HCT116 (cell line): ENCODE data around the gene COPB1. TPM values are rescaled to one million over a fixed set of nuclear protein-coding genes. Genes with fewer than 3 reads are reported as not detected.

Experiments used
- ATAC-seq: fragments of 200-7000 bp; cut with Tn5 transposase; 2 replicates; pipeline ENCODE4 v1.9.1; 2020; ENCODE audit warnings: mild to moderate bottlenecking, moderate library complexity
- Bru-seq: library from RNA; stranded (reverse); fragments of 400-500 nt; gene quantifications from one replicate; lab custom pipeline; 2021; lab: Mats Ljungman, UMichigan
- BruChase-seq, 2 experiments: library from RNA; stranded (reverse); fragments of 400-500 nt; gene quantifications; one replicate each; lab custom pipeline; 2021; lab: Mats Ljungman, UMichigan
- BruUV-seq: library from RNA; stranded (reverse); fragments of 400-500 nt; replicated peaks from 2 replicates; lab custom pipeline; 2021; lab: Mats Ljungman, UMichigan
- CTCF ChIA-PET: fragments of 300-600 bp; sonication (Branson Sonifier 250); formaldehyde crosslinking; loops from one replicate; lab custom pipeline; 2021; ENCODE audit warnings: antibody characterized with exemption; lab: Charles Lee
- POLR2A ChIA-PET: fragments of 300-600, 350-600 bp; sonication (Branson Sonifier 250); formaldehyde crosslinking; loops from one replicate; lab custom pipeline; 2021; ENCODE audit warnings: antibody characterized with exemption; lab: Charles Lee
- RAD21 ChIA-PET, 2 experiments: fragments of 300-600 bp; sonication (Branson Sonifier 250); formaldehyde crosslinking; loops; one replicate each; lab custom pipeline; 2023; ENCODE audit warnings: low total read pairs in 2 of 2; ENCODE audit not compliant: uncharacterized antibody in 2 of 2, unreplicated experiment in 2 of 2, low non-redundant PET in 1 of 2; lab: Charles Lee
- DNase-seq: peaks from one replicate; pipeline ENCODE4 v3.0.0-alpha.2; 2010; ENCODE audit warnings: low read depth, low spot score
- H2AFZ ChIP-seq: fragments of 200-600 bp; shearing (Covaris generic), sonication (generic); 2 replicates; pipeline ENCODE4 v1.6.1; 2017; ENCODE audit warnings: low read depth, mixed run types, mixed read lengths, antibody characterized with exemption, low read length; ENCODE audit not compliant: poor library complexity, severe bottlenecking
- H3K27ac ChIP-seq: 2 replicates; pipeline ENCODE4 v1.5.1; 2012; ENCODE audit warnings: low read depth, low read length
- H3K27me3 ChIP-seq: fragments of 200-600 bp; sonication (generic); 2 replicates; pipeline ENCODE4 v1.6.1; 2016; ENCODE audit warnings: mixed run types, low read length, mixed read lengths; ENCODE audit not compliant: insufficient read depth
- H3K36me3 ChIP-seq, 2 experiments: fragments of 200-500 bp in 1 of 2; fragments of 200-600 bp in 1 of 2; sonication (Bioruptor generic) in 1 of 2; sonication (generic) in 1 of 2; 2 replicates each; pipeline versions ENCODE4 v1.5.1 to v1.6.1; 2014 to 2016; ENCODE audit warnings: low read length in 2 of 2, inconsistent platforms in 1 of 2, mixed read lengths in 1 of 2, mixed run types in 1 of 2; ENCODE audit not compliant: insufficient read depth in 2 of 2, control insufficient read depth in 1 of 2
- H3K4me1 ChIP-seq, 2 experiments: fragments of 200-600 bp in 1 of 2; sonication (generic) in 1 of 2; 2 replicates each; pipeline versions ENCODE4 v1.5.1 to v1.6.1; 2012 to 2017; ENCODE audit warnings: low read length in 2 of 2, inconsistent platforms in 1 of 2, mild to moderate bottlenecking in 1 of 2, mixed read lengths in 1 of 2, mixed run types in 1 of 2, moderate library complexity in 1 of 2; ENCODE audit not compliant: insufficient read depth in 2 of 2, control insufficient read depth in 1 of 2
- H3K4me2 ChIP-seq: fragments of 200-600 bp; sonication (generic); 2 replicates; pipeline ENCODE4 v1.6.1; 2017; ENCODE audit warnings: mixed run types, low read length, mixed read lengths
- H3K4me3 ChIP-seq, 2 experiments: fragments of 200-600 bp in 1 of 2; sonication (generic) in 1 of 2; replicated peaks in 1 of 2; 2 replicates each; pipeline ENCODE4 v1.5.1; 2011 to 2016; ENCODE audit warnings: low read length in 2 of 2, control low read depth in 1 of 2, low read depth in 1 of 2, mild to moderate bottlenecking in 1 of 2, mixed read lengths in 1 of 2, mixed run types in 1 of 2
- H3K79me2 ChIP-seq: fragments of 200-600 bp; sonication (generic); 2 replicates; pipeline ENCODE4 v1.6.1; 2017; ENCODE audit warnings: mild to moderate bottlenecking, mixed run types, low read length, moderate library complexity, mixed read lengths; ENCODE audit not compliant: insufficient read depth
- H3K9ac ChIP-seq: fragments of 200-600 bp; sonication (generic); 2 replicates; pipeline ENCODE4 v1.6.1; 2016; ENCODE audit warnings: low read length, mixed read lengths
- H3K9me2 ChIP-seq: fragments of 200-600 bp; sonication (generic), shearing (Covaris generic); 2 replicates; pipeline ENCODE4 v1.6.1; 2017; ENCODE audit warnings: mixed run types, mild to moderate bottlenecking, moderate library complexity; ENCODE audit not compliant: insufficient read depth
- H3K9me3 ChIP-seq, 2 experiments: fragments of 200-500 bp in 1 of 2; fragments of 200-600 bp in 1 of 2; sonication (Bioruptor generic) in 1 of 2; sonication (generic) in 1 of 2; 2 replicates each; pipeline ENCODE4 v1.6.1; 2014 to 2017; ENCODE audit warnings: low read length in 2 of 2, mixed read lengths in 2 of 2, inconsistent platforms in 1 of 2, low read depth in 1 of 2, mild to moderate bottlenecking in 1 of 2, mixed run types in 1 of 2, moderate library complexity in 1 of 2; ENCODE audit not compliant: control insufficient read depth in 1 of 2, insufficient read depth in 1 of 2
- H4K20me1 ChIP-seq: fragments of 200-600 bp; sonication (generic), shearing (Covaris generic); 2 replicates; pipeline ENCODE4 v1.6.1; 2017; ENCODE audit warnings: mixed run types, mild to moderate bottlenecking, moderate library complexity; ENCODE audit not compliant: insufficient read depth
- CBX3 ChIP-seq: IDR thresholded peaks from 2 replicates; pipeline ENCODE4 v1.6.1; 2012; ENCODE audit warnings: low read depth
- CTCF ChIP-seq, 3 experiments: fragments of 200-600 bp in 1 of 3; sonication (generic) in 1 of 3; IDR thresholded peaks in 2 of 3; conservative IDR thresholded peaks in 1 of 3; 2 replicates each; pipeline ENCODE4 v1.5.1; 2012 to 2017; ENCODE audit warnings: low read depth in 2 of 3, low read length in 2 of 3, antibody characterized with exemption in 1 of 3, borderline replicate concordance in 1 of 3, control low read depth in 1 of 3, mild to moderate bottlenecking in 1 of 3, mixed read lengths in 1 of 3, mixed run types in 1 of 3, moderate library complexity in 1 of 3; ENCODE audit not compliant: insufficient read depth in 1 of 3
- EZH2 ChIP-seq: fragments of 200-600 bp; sonication (generic); IDR thresholded peaks from 2 replicates; pipeline ENCODE4 v1.6.1; 2017; ENCODE audit warnings: antibody characterized with exemption, mixed run types
- EZH2phosphoT487 ChIP-seq: fragments of 200-600 bp; IDR thresholded peaks from 2 replicates; pipeline ENCODE4 v1.6.1; 2018; ENCODE audit warnings: antibody characterized with exemption, borderline replicate concordance
- FOSL1 ChIP-seq: IDR thresholded peaks from 2 replicates; pipeline ENCODE4 v1.6.1; 2012; ENCODE audit warnings: low read depth
- MAX ChIP-seq: IDR thresholded peaks from 2 replicates; pipeline ENCODE4 v1.6.1; 2012
- POLR2A ChIP-seq: IDR thresholded peaks from 2 replicates; pipeline ENCODE4 v1.7.0; 2011; ENCODE audit warnings: borderline replicate concordance; ENCODE audit not compliant: insufficient read depth, insufficient read length; ENCODE audit errors: extremely low read depth
- RAD21 ChIP-seq: IDR thresholded peaks from 2 replicates; pipeline ENCODE4 v1.6.1; 2012; ENCODE audit warnings: low read depth, mild to moderate bottlenecking
- SIN3A ChIP-seq: IDR thresholded peaks from 2 replicates; pipeline ENCODE4 v1.6.1; 2012; ENCODE audit warnings: low read depth
- SP1 ChIP-seq: IDR thresholded peaks from 2 replicates; pipeline ENCODE4 v1.6.1; 2012; ENCODE audit warnings: low read depth
- SRF ChIP-seq: IDR thresholded peaks from 2 replicates; pipeline ENCODE4 v1.6.1; 2012; ENCODE audit warnings: low read depth
- TCF7L2 ChIP-seq: IDR thresholded peaks from 2 replicates; pipeline ENCODE4 v1.7.0; 2011; ENCODE audit warnings: borderline replicate concordance, inconsistent platforms; ENCODE audit not compliant: insufficient read depth, insufficient read length; ENCODE audit errors: extremely low read depth
- ZBTB33 ChIP-seq: IDR thresholded peaks from 2 replicates; pipeline ENCODE4 v1.6.1; 2011; ENCODE audit warnings: mild to moderate bottlenecking, low read length, moderate library complexity; ENCODE audit not compliant: insufficient replicate concordance; ENCODE audit errors: extremely low read depth
- ZFX ChIP-seq: fragments of 450-650 bp; IDR thresholded peaks from 2 replicates; pipeline ENCODE4 v1.6.1; 2017
- intact Hi-C: fragments of 100-400 bp; cut with micrococcal nuclease; formaldehyde crosslinking; loops from 2 replicates; pipeline ENCODE4 v1.10.0; 2022
- long read RNA-seq: library from polyadenylated mRNA; unstranded; transcript quantifications from one replicate; pipeline ENCODE4 v2.0.0, GENCODE V29; 2021; ENCODE audit not compliant: unreplicated experiment
- polyA plus RNA-seq: library from polyadenylated mRNA; unstranded; fragments of >200 nt; gene quantifications from 2 replicates; pipeline ENCODE4 v1.2.1, GENCODE V29; 2012; ENCODE audit warnings: missing spikeins
- total RNA-seq: library from RNA; stranded (reverse); gene quantifications from one replicate; pipeline ENCODE4 v1.2.1, GENCODE V29; 2021; ENCODE audit not compliant: unreplicated experiment
- TF ChIP-seq, protein P1 (sequence below): IDR thresholded peaks from 2 replicates; pipeline ENCODE4 v1.6.1; 2012
- TF ChIP-seq, protein P2 (sequence below): IDR thresholded peaks from 2 replicates; pipeline ENCODE4 v1.6.1; 2012; ENCODE audit warnings: low read depth

The COPB1 gene
- 95.5 TPM for total RNA-seq
- polyA plus RNA-seq: 78.9 and 84.2 TPM in 2 replicates
- percentile 89 among the genes with signal in this experiment for Bru-seq, nascent RNA
- percentile 96 among the genes with signal in this experiment for BruChase-seq, experiment 1, labeled RNA remaining after a 6-hour chase
- percentile 91 among the genes with signal in this experiment for BruChase-seq, experiment 2, labeled RNA remaining after a 2-hour chase
- long read RNA-seq, transcript COPB1-202 (22 exons, 3,382 nt): major isoform, 63 of 117 reads
- long read RNA-seq, transcript COPB1-201 (22 exons, 3,481 nt): minor isoform, 5 of 117 reads
- long read RNA-seq, partial matches to known transcripts: 25 of 117 reads
- long read RNA-seq, other reads (novel, unspliced or antisense): 24 of 117 reads

- RAD21 ChIA-PET: no interaction called here
- DNase-seq: peak; percentile 88
- Histone ChIP-seq H3K4me3 (peak within 1 kb of the TSS; percentile 64 to 89), H3K79me2 (peaks cover 43% of the 10 kb centered on the region), H3K9me2 (no peaks in the 10 kb centered on the region), H4K20me1 (0 out of 2 replicates have a peak, but pooled peaks cover 3% of the 10 kb centered on the region), H3K27ac (peak within 1 kb of the TSS; percentile 58), H3K9me3 (no peaks in the 10 kb centered on the region), H3K27me3 (no peaks in the 10 kb centered on the region), H3K4me2 (peak within 1 kb of the TSS; percentile 80), H3K9ac (peak within 1 kb of the TSS; percentile 72), H3K36me3 (peaks cover 20 to 22% of the 10 kb centered on the region in 2 experiments), H3K4me1 (peaks cover 7 to 14% of the 10 kb centered on the region in 2 experiments; a peak in 3 of 4 replicates), H2AFZ (no peak within 1 kb of the TSS)
- intact Hi-C loops: no loop called here
- ATAC-seq: peak; percentile 90
- POLR2A ChIA-PET: interaction anchor here (0.6 kb wide), 1 partner anchor 16 kb away, joined by 5 read pairs; no protein-coding TSS in a partner anchor
- CTCF ChIA-PET: interaction anchor here (0.6 to 1.1 kb wide), 2 partner anchors 9 to 45 kb away, joined by 3 to 4 read pairs; no protein-coding TSS in a partner anchor
- no TSS peak for BruUV-seq
- peak; percentile 51; the same call in 1 of the 2 replicates for TF ChIP-seq SIN3A
- TF ChIP-seq EZH2phosphoT487: no peak
- no peak for TF ChIP-seq SRF
- TF ChIP-seq FOSL1: no peak
- TF ChIP-seq POLR2A: peak; percentile 82
- TF ChIP-seq RAD21: no peak
- no peak for TF ChIP-seq EZH2
- peak; percentile 65 for TF ChIP-seq SP1
- TF ChIP-seq MAX: 0 out of 2 replicates have a peak, but pooled peaks have one; percentile 20
- TF ChIP-seq CBX3: 0 out of 2 replicates have a peak, but pooled peaks have one; percentile 46
- TF ChIP-seq TCF7L2: peak; percentile 51
- peak; percentile 84 for TF ChIP-seq ZBTB33
- no peak for TF ChIP-seq CTCF (IDR thresholded peaks at IDR 0.05 in 2 of 3, conservative IDR thresholded peaks at IDR 0.05 in 1 of 3; ENCODE audit: borderline replicate concordance in 1 of 3, insufficient read depth in 1 of 3, low read depth in 2 of 3, low read length in 2 of 3)
- TF ChIP-seq ZFX: peak; percentile 87
- TF ChIP-seq, protein P1, sequence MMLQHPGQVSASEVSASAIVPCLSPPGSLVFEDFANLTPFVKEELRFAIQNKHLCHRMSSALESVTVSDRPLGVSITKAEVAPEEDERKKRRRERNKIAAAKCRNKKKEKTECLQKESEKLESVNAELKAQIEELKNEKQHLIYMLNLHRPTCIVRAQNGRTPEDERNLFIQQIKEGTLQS: no peak
- TF ChIP-seq, protein P2, sequence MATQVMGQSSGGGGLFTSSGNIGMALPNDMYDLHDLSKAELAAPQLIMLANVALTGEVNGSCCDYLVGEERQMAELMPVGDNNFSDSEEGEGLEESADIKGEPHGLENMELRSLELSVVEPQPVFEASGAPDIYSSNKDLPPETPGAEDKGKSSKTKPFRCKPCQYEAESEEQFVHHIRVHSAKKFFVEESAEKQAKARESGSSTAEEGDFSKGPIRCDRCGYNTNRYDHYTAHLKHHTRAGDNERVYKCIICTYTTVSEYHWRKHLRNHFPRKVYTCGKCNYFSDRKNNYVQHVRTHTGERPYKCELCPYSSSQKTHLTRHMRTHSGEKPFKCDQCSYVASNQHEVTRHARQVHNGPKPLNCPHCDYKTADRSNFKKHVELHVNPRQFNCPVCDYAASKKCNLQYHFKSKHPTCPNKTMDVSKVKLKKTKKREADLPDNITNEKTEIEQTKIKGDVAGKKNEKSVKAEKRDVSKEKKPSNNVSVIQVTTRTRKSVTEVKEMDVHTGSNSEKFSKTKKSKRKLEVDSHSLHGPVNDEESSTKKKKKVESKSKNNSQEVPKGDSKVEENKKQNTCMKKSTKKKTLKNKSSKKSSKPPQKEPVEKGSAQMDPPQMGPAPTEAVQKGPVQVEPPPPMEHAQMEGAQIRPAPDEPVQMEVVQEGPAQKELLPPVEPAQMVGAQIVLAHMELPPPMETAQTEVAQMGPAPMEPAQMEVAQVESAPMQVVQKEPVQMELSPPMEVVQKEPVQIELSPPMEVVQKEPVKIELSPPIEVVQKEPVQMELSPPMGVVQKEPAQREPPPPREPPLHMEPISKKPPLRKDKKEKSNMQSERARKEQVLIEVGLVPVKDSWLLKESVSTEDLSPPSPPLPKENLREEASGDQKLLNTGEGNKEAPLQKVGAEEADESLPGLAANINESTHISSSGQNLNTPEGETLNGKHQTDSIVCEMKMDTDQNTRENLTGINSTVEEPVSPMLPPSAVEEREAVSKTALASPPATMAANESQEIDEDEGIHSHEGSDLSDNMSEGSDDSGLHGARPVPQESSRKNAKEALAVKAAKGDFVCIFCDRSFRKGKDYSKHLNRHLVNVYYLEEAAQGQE: no peak
Observed at GRCh38 chr11:14499560-14500180, at the start of gene COPB1. Gene COPB1, minus strand, starts transcription at chr11:14499811. Its CDS starts 883 bp downstream, at chr11:14498928.
